Measurements from ENCODE around the gene NPC1. TPM values are rescaled to one million over a fixed set of nuclear protein-coding genes. Genes with fewer than 3 reads are reported as not detected.

Gene NPC1
- total RNA-seq, 1 donor from 2014 or later = 106 TPM

DNA sequence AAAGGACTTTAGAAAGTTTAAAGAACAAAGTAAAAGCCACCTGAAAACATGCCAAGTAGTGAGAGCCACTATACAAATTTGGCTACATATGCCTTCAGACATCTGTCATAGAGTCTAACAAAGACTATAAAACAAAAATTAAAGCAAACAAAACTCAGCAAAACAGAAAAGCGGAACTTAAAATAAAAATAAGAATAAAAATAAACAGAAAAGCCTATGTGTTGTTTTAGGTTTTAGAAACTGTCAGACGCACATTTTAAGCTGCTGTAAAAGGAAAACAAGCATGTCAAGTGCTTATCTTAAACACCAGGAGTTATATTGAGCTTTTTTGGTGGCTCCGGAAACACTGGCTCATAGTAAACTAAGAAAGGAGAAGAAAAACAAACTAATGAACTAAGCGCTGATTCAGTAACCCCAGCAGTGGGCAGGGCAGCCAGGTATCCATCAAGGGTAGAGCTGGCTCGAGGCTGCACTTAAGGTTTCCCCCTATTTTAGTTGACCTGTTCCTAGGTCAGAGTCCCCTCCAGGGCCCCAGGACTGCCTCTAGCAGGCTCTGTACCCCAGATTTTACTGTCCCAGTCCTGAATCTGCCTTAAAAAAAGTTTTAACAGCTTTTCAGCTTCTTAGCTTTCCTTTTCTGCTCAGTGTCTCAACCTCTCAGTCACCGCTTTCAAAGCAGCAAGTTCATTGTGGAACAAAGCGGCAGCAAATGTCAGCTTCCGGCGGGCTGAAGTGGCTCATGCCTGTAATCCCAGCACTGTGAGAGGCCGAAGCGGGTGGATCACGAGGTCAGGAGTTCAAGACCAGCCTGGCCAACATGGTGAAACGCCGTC is 98.4 kb downstream of the NPC1 start:
- DNase-seq (ENCODE audit: low read depth) = no peak

DNA sequence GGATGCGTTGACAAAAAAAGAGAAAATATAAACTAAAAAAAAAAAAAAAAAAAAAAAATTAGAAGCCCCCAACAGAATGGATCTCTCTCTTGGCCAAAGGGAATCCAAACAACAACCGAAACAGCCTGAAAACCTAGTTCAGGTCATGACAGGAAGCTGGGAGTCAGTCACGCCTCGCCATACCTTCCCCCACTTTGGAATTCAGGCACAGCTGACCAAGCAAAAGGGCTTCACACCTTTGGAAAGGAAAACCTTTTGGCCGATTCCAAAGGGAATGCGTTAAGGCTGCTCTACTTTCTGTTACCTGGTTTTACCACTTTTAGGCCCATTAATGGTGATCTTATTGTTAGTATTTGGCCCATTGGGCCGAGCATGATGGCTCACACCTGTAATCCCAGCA is 100.9 kb downstream of the NPC1 start:
- no peak for DNase-seq (ENCODE audit: low read depth)

DNA sequence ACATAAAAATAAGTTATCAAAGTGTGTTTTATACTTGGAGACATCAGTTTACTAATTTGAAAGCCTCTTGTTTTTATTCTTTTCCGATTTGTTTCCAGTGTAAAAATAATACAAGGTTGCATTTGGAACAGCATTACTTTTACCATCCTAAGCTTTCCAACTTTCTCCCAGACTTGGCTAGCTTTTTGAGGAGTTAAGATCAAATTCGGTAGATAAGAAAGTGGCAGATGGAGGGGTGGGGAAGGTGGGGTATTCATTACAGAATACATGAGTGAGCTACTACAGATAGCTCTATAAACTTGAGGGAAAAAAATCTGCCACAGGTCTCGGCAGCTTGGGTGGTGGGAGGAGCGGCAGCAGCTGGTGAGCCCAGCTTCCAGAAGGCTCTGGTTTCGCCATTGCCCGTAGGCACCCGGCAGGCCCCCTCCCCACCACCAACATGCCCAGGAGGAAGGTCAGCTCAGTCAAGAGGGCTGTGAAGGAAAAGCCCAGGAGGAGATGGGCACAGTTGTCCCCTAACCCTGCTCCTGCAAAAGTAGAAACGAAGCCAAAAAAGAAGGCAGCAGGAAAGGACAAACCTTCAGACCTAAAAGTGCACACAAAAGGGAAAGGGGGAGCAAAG is 101.6 kb downstream of the NPC1 start:
- no peak for DNase-seq (ENCODE audit: low read depth)

Other genes with a start within 250 kb of the NPC1 start
- gene RIOK3, start 133.2 kb downstream of the NPC1 start, total RNA-seq = 59.2 and 102 TPM in 2 replicates
- gene RMC1, start 83.0 kb downstream of the NPC1 start, total RNA-seq = 34.9 and 39.9 TPM in 2 replicates
- gene ANKRD29, start 76.4 kb upstream of the NPC1 start, total RNA-seq = 7.1 and 7.2 TPM in 2 replicates
- gene LAMA3, start 102.9 kb upstream of the NPC1 start, total RNA-seq = 70.9 and 246 TPM in 2 replicates

Measured in renal cortical epithelial cell (primary cell).